Muscle layer of duodenum (tissue), 2 donors: ENCODE results near the gene SENP7.
"Not testable (repeated sequence)": the region's sequence is repeated elsewhere in the genome, so short reads cannot be mapped to it uniquely, and the experiment has no call there.

Experiments used
- H3K27ac ChIP-seq: one replicate; pipeline ENCODE4 v1.7.0; 2013; ENCODE audit warnings: mild to moderate bottlenecking, low read length
- H3K27me3 ChIP-seq: one replicate; pipeline ENCODE4 v1.7.0; 2013; ENCODE audit warnings: low read depth, mild to moderate bottlenecking, control low read depth, low read length
- H3K36me3 ChIP-seq, 2 donors: one replicate each; pipeline ENCODE4 v1.7.0; 2013; ENCODE audit warnings: low read length in 2 of 2, control low read depth in 1 of 2, mild to moderate bottlenecking in 1 of 2; ENCODE audit not compliant: insufficient read depth in 2 of 2, control insufficient read depth in 1 of 2
- H3K4me1 ChIP-seq, 2 donors: one replicate each; pipeline ENCODE4 v1.7.0; 2013; ENCODE audit warnings: low read length in 2 of 2, mild to moderate bottlenecking in 2 of 2, control low read depth in 1 of 2, moderate library complexity in 1 of 2; ENCODE audit not compliant: insufficient read depth in 2 of 2, control insufficient read depth in 1 of 2
- H3K4me3 ChIP-seq, 2 donors: one replicate each; pipeline ENCODE4 v1.7.0; 2013; ENCODE audit warnings: low read length in 2 of 2, low read depth in 1 of 2, mild to moderate bottlenecking in 1 of 2
- H3K9me3 ChIP-seq, 2 donors: one replicate each; pipeline ENCODE4 v1.7.0; 2013; ENCODE audit warnings: low read length in 2 of 2, control low read depth in 1 of 2, mild to moderate bottlenecking in 1 of 2; ENCODE audit not compliant: control insufficient read depth in 1 of 2
- donor health status: healthy.

The SENP7 gene, protein sequence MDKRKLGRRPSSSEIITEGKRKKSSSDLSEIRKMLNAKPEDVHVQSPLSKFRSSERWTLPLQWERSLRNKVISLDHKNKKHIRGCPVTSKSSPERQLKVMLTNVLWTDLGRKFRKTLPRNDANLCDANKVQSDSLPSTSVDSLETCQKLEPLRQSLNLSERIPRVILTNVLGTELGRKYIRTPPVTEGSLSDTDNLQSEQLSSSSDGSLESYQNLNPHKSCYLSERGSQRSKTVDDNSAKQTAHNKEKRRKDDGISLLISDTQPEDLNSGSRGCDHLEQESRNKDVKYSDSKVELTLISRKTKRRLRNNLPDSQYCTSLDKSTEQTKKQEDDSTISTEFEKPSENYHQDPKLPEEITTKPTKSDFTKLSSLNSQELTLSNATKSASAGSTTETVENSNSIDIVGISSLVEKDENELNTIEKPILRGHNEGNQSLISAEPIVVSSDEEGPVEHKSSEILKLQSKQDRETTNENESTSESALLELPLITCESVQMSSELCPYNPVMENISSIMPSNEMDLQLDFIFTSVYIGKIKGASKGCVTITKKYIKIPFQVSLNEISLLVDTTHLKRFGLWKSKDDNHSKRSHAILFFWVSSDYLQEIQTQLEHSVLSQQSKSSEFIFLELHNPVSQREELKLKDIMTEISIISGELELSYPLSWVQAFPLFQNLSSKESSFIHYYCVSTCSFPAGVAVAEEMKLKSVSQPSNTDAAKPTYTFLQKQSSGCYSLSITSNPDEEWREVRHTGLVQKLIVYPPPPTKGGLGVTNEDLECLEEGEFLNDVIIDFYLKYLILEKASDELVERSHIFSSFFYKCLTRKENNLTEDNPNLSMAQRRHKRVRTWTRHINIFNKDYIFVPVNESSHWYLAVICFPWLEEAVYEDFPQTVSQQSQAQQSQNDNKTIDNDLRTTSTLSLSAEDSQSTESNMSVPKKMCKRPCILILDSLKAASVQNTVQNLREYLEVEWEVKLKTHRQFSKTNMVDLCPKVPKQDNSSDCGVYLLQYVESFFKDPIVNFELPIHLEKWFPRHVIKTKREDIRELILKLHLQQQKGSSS

DNA sequence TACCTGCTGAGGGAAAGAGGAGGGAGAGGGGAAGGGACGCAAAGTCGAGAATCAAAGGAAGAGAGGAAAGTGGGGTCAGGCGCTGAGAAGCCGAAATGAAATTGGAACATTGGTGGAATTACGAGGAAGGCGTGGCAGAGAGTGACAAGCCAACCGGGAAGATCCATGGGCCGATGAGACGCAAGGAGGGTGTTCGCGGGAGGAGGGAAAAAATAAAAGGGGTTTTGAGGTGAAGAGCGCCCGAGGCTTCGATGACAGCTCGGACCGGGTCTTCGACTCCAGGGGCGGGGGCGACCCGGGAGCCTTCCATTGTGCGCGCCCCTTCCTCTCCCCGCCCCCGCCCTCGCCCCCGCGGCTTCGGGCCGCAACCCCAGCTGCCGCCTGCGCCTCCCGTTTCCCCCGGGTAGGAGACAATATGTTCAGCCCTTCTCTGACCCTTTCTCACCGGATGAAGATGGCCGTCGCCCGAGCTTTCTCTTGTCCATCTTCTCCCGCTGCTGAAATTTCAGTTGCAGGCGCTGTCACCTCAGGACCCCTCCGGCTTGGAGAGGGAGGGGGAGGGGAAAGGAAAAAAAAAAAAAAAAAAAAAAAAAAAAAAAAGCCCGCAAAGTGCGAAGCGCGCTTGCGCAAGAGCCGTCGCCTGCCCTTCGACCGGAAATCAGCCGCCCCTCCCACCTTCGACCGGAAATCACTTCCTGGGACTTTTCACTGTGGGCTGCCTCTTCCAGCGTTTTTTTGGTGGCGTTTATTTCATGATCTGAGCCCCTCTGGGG lies at the start of gene SENP7:
SENP7 (minus strand) TSS at position 567 of the 773 bp plus-strand sequence; CDS start at position 485, 82 bp downstream.
- no peaks in the 10 kb centered on the region for H3K9me3 ChIP-seq
- no peaks in the 10 kb centered on the region for H3K27me3 ChIP-seq
- H3K4me1 ChIP-seq: peaks cover 4 to 14% of the 10 kb centered on the region in 2 donors
- peak within 1 kb of the TSS; percentile 93 for H3K27ac ChIP-seq
- H3K36me3 ChIP-seq: no peaks in the 10 kb centered on the region
- H3K4me3 ChIP-seq: peak within 1 kb of the TSS; percentile 93 to 95

GRCh38 chr3:101561630-101562328 lies 48.8 kb upstream of the SENP7 start, which contains the start of gene TRMT10C:
Gene TRMT10C, plus strand, starts transcription at chr3:101561868. Its CDS starts 2,914 bp downstream, at chr3:101564782.
- H3K4me1 ChIP-seq: peaks cover 7 to 33% of the 10 kb centered on the region in 2 donors
- peak within 1 kb of the TSS; percentile 97 for H3K27ac ChIP-seq
- peak within 1 kb of the TSS; percentile 81 to 98 for H3K4me3 ChIP-seq
- peaks cover 13 to 17% of the 10 kb centered on the region in 2 donors for H3K36me3 ChIP-seq
- H3K9me3 ChIP-seq: no peaks in the 10 kb centered on the region
- H3K27me3 ChIP-seq: no peaks in the 10 kb centered on the region

GRCh38 chr3:101556064-101556463 lies 43.1 kb upstream of the SENP7 start:
- H3K4me1 ChIP-seq: no peaks in the 10 kb centered on the region
- H3K36me3 ChIP-seq: no peaks in the 10 kb centered on the region
- H3K9me3 ChIP-seq: no peaks in the 10 kb centered on the region
- no peak overlapping the region for H3K4me3 ChIP-seq
- no peaks in the 10 kb centered on the region for H3K27me3 ChIP-seq
- H3K27ac ChIP-seq: no peak overlapping the region

- H3K9me3 ChIP-seq, H3K4me1 ChIP-seq, H3K27me3 ChIP-seq, H3K4me3 ChIP-seq, H3K27ac ChIP-seq, H3K36me3 ChIP-seq: not testable (repeated sequence)
These were observed 40.4 kb upstream of the SENP7 start for GRCh38 chr3:101553381-101553780.

DNA sequence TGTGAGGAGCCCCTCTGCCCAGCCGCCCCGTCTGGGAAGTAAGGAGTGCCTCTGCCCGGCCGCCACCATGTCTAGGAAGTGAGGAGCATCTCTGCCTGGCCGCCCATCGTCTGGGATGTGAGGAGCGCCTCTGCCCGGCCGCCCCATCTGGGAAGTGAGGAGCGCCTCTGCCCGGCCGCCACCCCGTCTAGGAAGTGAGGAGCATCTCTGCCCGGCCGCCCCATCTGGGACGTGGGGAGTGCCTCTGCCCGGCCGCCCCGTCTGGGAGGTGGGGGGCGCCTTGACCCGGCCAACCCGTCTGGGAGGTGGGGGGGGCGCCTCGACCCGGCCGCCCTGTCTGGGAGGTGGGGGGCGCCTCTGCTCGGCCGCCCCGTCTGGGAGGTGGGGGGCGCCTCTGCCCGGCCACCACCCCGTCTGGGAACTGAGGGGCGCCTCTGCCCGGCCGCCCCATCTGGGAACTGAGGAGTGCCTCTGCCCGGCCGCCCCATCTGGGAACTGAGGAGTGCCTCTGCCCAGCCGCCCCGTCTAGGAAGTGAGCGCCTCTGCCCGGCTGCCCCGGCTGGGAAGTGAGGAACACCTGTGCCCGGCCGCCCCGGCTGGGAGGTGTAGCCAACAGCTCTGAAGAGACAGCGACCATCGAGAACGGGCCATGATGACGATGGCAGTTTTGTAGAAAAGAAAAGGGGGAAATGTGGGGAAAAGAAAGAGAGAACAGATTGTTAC lies 38.5 kb upstream of the SENP7 start:
- H3K36me3 ChIP-seq, H3K9me3 ChIP-seq, H3K27ac ChIP-seq, H3K4me1 ChIP-seq, H3K4me3 ChIP-seq, H3K27me3 ChIP-seq: not testable (repeated sequence)

GRCh38 chr3:101549473-101549872 lies 36.5 kb upstream of the SENP7 start:
- Histone ChIP-seq H3K9me3 (no peaks in the 10 kb centered on the region), H3K36me3 (no peaks in the 10 kb centered on the region), H3K27me3 (no peaks in the 10 kb centered on the region), H3K4me3 (no peak overlapping the region), H3K4me1 (no peaks in the 10 kb centered on the region), H3K27ac (no peak overlapping the region)

DNA sequence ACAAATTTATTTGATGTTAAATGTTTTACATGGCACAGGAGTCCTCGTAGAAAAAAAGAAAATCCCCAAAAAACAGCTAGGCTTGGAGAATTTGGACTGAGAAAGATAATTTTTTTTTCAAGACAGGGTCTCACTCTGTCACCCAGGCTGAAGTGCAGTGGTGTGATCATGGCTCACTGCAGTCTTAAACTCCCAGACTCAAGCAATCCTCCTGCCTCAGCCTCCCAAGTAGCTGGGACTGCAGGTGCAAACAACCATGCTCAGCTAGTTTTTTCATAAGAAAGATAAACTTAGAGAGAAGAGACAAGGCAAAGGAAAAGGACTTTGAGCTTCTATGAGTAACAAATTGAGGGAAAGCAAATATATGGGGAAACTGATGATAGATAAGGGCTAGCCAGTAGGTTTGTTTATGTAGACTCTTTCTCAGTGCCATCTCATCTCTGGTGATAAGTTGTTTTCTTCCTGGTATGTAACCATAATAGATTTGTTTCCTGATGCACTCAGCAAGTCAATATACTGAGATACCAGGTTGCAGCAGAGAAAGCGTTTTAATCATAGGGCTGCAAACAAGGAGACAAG lies 35.6 kb upstream of the SENP7 start:
- no peaks in the 10 kb centered on the region for H3K36me3 ChIP-seq
- no peak overlapping the region for H3K4me3 ChIP-seq
- no peaks in the 10 kb centered on the region for H3K9me3 ChIP-seq
- no peaks in the 10 kb centered on the region for H3K27me3 ChIP-seq
- H3K4me1 ChIP-seq: no peaks in the 10 kb centered on the region
- H3K27ac ChIP-seq: no peak overlapping the region

- H3K27me3 ChIP-seq: no peaks in the 10 kb centered on the region
- H3K9me3 ChIP-seq: no peaks in the 10 kb centered on the region
- no peaks in the 10 kb centered on the region for H3K4me1 ChIP-seq
- H3K36me3 ChIP-seq: no peaks in the 10 kb centered on the region
- no peak overlapping the region for H3K4me3 ChIP-seq
- no peak overlapping the region for H3K27ac ChIP-seq
These were observed 31.3 kb upstream of the SENP7 start for GRCh38 chr3:101544161-101544850.

DNA sequence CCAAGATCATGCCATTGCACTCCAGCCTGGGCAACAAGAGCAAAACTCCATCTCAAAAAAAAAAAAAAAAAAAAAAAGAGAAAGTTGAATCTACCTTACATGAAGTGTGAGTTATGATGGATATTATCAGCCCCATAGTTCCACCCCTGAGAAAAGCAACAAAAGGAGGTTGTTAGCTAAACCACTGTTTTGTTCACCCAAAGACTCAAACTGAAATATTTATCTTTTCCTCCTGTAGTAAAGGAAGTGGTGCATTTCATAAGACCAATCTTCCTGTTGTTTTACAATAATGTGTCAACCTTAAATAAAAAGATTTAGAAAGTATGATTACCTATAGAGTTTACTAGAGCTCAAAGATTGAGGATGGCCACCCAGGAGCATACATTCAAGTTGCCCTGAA lies 29.9 kb upstream of the SENP7 start:
- no peak overlapping the region for H3K27ac ChIP-seq
- no peak overlapping the region for H3K4me3 ChIP-seq
- H3K27me3 ChIP-seq: no peaks in the 10 kb centered on the region
- H3K4me1 ChIP-seq: no peaks in the 10 kb centered on the region
- no peaks in the 10 kb centered on the region for H3K9me3 ChIP-seq
- H3K36me3 ChIP-seq: no peaks in the 10 kb centered on the region
